WTC11 (cell line): ENCODE data around the gene SELENOW. TPM values are rescaled to one million over a fixed set of nuclear protein-coding genes. Genes with fewer than 3 reads are reported as not detected.

ENCODE experiments used
- ATAC-seq: fragments of 200-7000 bp; cut with Tn5 transposase; 2 replicates; pipeline ENCODE4 v1.10.0; 2021; ENCODE audit warnings: mild to moderate bottlenecking, moderate library complexity
- CTCF ChIA-PET: fragments of 300-600 bp; sonication (Branson Sonifier 250); formaldehyde crosslinking; loops from one replicate; lab custom pipeline; 2021; ENCODE audit warnings: antibody characterized with exemption; lab: Charles Lee
- POLR2A ChIA-PET: fragments of 350-600 bp; sonication (Branson Sonifier 250); formaldehyde crosslinking; loops from one replicate; lab custom pipeline; 2021; ENCODE audit warnings: antibody characterized with exemption; lab: Charles Lee
- DNase-seq: peaks from one replicate; pipeline ENCODE4 v3.0.0; 2021; ENCODE audit warnings: low spot score
- H3K27ac Mint-ChIP-seq: 2 replicates; pipeline ENCODE4 v1.8.0; 2021; ENCODE audit warnings: mixed read lengths
- H3K27me3 Mint-ChIP-seq: 2 replicates; pipeline ENCODE4 v1.8.0; 2021; ENCODE audit warnings: low read depth, mild to moderate bottlenecking, moderate library complexity, mixed read lengths
- H3K36me3 Mint-ChIP-seq: 2 replicates; pipeline ENCODE4 v1.8.0; 2021; ENCODE audit warnings: mixed read lengths
- H3K4me1 Mint-ChIP-seq: 2 replicates; pipeline ENCODE4 v1.8.0; 2022; ENCODE audit warnings: mixed read lengths
- H3K4me3 Mint-ChIP-seq: 2 replicates; pipeline ENCODE4 v1.8.0; 2021; ENCODE audit warnings: mild to moderate bottlenecking, moderate library complexity, mixed read lengths
- H3K9me3 Mint-ChIP-seq: 2 replicates; pipeline ENCODE4 v1.8.0; 2021; ENCODE audit warnings: mixed read lengths
- ETV6 ChIP-seq: sonication (generic); formaldehyde crosslinking; IDR thresholded peaks from 2 replicates; pipeline ENCODE4 v1.8.1; 2022; ENCODE audit warnings: mild to moderate bottlenecking, missing genetic modification reagents
- FOXK1 ChIP-seq: sonication (generic); formaldehyde crosslinking; IDR thresholded peaks from 2 replicates; pipeline ENCODE4 v1.8.0; 2022; ENCODE audit warnings: mild to moderate bottlenecking, moderate library complexity, missing genetic modification reagents
- GABPB1 ChIP-seq: sonication (generic); formaldehyde crosslinking; IDR thresholded peaks from 2 replicates; pipeline ENCODE4 v1.8.1; 2023; ENCODE audit warnings: mild to moderate bottlenecking, missing genetic modification reagents
- GTF2I ChIP-seq: fragments of 250-450 bp; sonication (Bioruptor Pico); conservative IDR thresholded peaks from 2 replicates; pipeline ENCODE4 v1.4.0; 2021; ENCODE audit warnings: mild to moderate bottlenecking
- HMGXB4 ChIP-seq: sonication (generic); formaldehyde crosslinking; IDR thresholded peaks from 2 replicates; pipeline ENCODE4 v1.8.1; 2023; ENCODE audit warnings: mild to moderate bottlenecking, moderate library complexity, missing genetic modification reagents
- MAX ChIP-seq: sonication (generic); formaldehyde crosslinking; IDR thresholded peaks from 2 replicates; pipeline ENCODE4 v1.8.0; 2022; ENCODE audit warnings: mild to moderate bottlenecking, missing genetic modification reagents
- MLX ChIP-seq: sonication (generic); formaldehyde crosslinking; IDR thresholded peaks from 2 replicates; pipeline ENCODE4 v1.8.1; 2023; ENCODE audit warnings: mild to moderate bottlenecking, missing genetic modification reagents, moderate library complexity
- PREB ChIP-seq: sonication (generic); formaldehyde crosslinking; IDR thresholded peaks from 2 replicates; pipeline ENCODE4 v1.8.1; 2022; ENCODE audit warnings: mild to moderate bottlenecking, missing genetic modification reagents, moderate library complexity, borderline replicate concordance
- RELA ChIP-seq: sonication (generic); formaldehyde crosslinking; IDR thresholded peaks from 2 replicates; pipeline ENCODE4 v1.8.1; 2022; ENCODE audit warnings: missing genetic modification reagents, mild to moderate bottlenecking, borderline replicate concordance
- TEAD1 ChIP-seq: sonication (generic); formaldehyde crosslinking; IDR thresholded peaks from 2 replicates; pipeline ENCODE4 v1.8.0; 2022; ENCODE audit warnings: mild to moderate bottlenecking, missing genetic modification reagents
- TEAD4 ChIP-seq: sonication (generic); formaldehyde crosslinking; IDR thresholded peaks from 2 replicates; pipeline ENCODE4 v1.8.0; 2022; ENCODE audit warnings: mild to moderate bottlenecking, missing genetic modification reagents
- ZMAT4 ChIP-seq: fragments of 250-450 bp; sonication (Bioruptor Pico); IDR thresholded peaks from 2 replicates; pipeline ENCODE4 v1.9.0; 2021; ENCODE audit warnings: mild to moderate bottlenecking
- ZNF121 ChIP-seq: sonication (generic); formaldehyde crosslinking; IDR thresholded peaks from 2 replicates; pipeline ENCODE4 v1.8.0; 2023; ENCODE audit warnings: missing genetic modification reagents
- ZNF396 ChIP-seq: fragments of 250-450 bp; sonication (Bioruptor Pico); IDR thresholded peaks from 2 replicates; pipeline ENCODE4 v1.8.0; 2021; ENCODE audit warnings: mild to moderate bottlenecking, moderate library complexity, borderline replicate concordance
- ZNF423 ChIP-seq: fragments of 250-450 bp; sonication (Bioruptor Pico); IDR thresholded peaks from 2 replicates; pipeline ENCODE4 v2.1.2; 2022; ENCODE audit warnings: mild to moderate bottlenecking, moderate library complexity
- total RNA-seq: library from RNA; stranded (reverse); gene quantifications from 3 replicates; pipeline ENCODE4 v1.2.3, GENCODE V29; 2021

SELENOW gene
- total RNA-seq, 1 experiment from 2014 or later = 391 TPM

- ChIA-PET POLR2A (no interaction called here), CTCF (interaction anchor here (0.5 to 3.2 kb wide), 3 partner anchors 18 to 63 kb away, joined by 3 to 13 read pairs (median 3); partner anchors contain the start of gene EHD2)
- ATAC-seq = no peak
- peaks cover 7% of the 10 kb centered on the region for H3K9me3 Mint-ChIP-seq
- 0 out of 2 replicates have a peak, but pooled peaks cover under 1% of the 10 kb centered on the region for H3K36me3 Mint-ChIP-seq
- no peak for DNase-seq
- no peaks in the 10 kb centered on the region; the same call in 1 of the 2 replicates for H3K27me3 Mint-ChIP-seq
- H3K4me3 Mint-ChIP-seq = no peak overlapping the region
- no peak overlapping the region for H3K27ac Mint-ChIP-seq
- TF ChIP-seq HMGXB4 (CRISPR knock-in tag) (no peak), ZNF396 (CRISPR knock-in tag) (no peak), GTF2I (0 out of 2 replicates have a peak, but pooled peaks have one; percentile 29), ZMAT4 (CRISPR knock-in tag) (no peak)
- TF ChIP-seq, all 79 proteins: peak for 1
- H3K4me1 Mint-ChIP-seq = peaks cover 13% of the 10 kb centered on the region
These were observed 47.6 kb upstream of the SELENOW start for GRCh38 chr19:47730910-47731309.

GRCh38 chr19:47735131-47735530 is 43.4 kb upstream of the SELENOW start:
- Mint-ChIP-seq H3K4me3 (no peak overlapping the region), H3K4me1 (no peaks in the 10 kb centered on the region; the same call in 1 of the 2 replicates), H3K27me3 (no peaks in the 10 kb centered on the region), H3K9me3 (peaks cover 7% of the 10 kb centered on the region), H3K36me3 (peaks cover 6% of the 10 kb centered on the region; the same call in 1 of the 2 replicates), H3K27ac (no peak overlapping the region)
- DNase-seq (peak; percentile 27), ATAC-seq (peak; percentile 94)
- no peak for TF ChIP-seq GABPB1 (CRISPR knock-in tag)
- peak; percentile 39; the same call in 1 of the 2 replicates for TF ChIP-seq TEAD4 (CRISPR knock-in tag)
- TF ChIP-seq ZNF423 = peak; percentile 58; the same call in 1 of the 2 replicates
- no peak for TF ChIP-seq ZNF121 (CRISPR knock-in tag)
- TF ChIP-seq TEAD1 (CRISPR knock-in tag) = 0 out of 2 replicates have a peak, but pooled peaks have one; percentile 33
- POLR2A ChIA-PET = no interaction called here
- CTCF ChIA-PET = interaction anchor here (0.6 to 7.9 kb wide), 13 partner anchors 10 to 386 kb away, joined by 3 to 102 read pairs (median 4); partner anchors contain the start of genes DHX34, EHD2, NAPA and NOP53

- peaks cover 8% of the 10 kb centered on the region; the same call in 1 of the 2 replicates for H3K36me3 Mint-ChIP-seq
- CTCF ChIA-PET = interaction anchor here (0.6 to 7.9 kb wide), 7 partner anchors 12 to 304 kb away, joined by 3 to 102 read pairs (median 3); partner anchors contain the start of gene EHD2
- peaks cover 9% of the 10 kb centered on the region; the same call in 1 of the 2 replicates for H3K4me1 Mint-ChIP-seq
- TF ChIP-seq PREB (CRISPR knock-in tag) (no peak), MLX (CRISPR knock-in tag) (no peak), MAX (CRISPR knock-in tag) (no peak), ETV6 (CRISPR knock-in tag) (no peak), RELA (no peak), FOXK1 (no peak)
- TF ChIP-seq, all 79 proteins: peak for 0
- POLR2A ChIA-PET = no interaction called here
- ATAC-seq = no peak
- Mint-ChIP-seq H3K27me3 (no peaks in the 10 kb centered on the region; the same call in 1 of the 2 replicates), H3K9me3 (no peaks in the 10 kb centered on the region), H3K4me3 (no peak overlapping the region), H3K27ac (no peak overlapping the region)
- DNase-seq = no peak
These were observed 37.5 kb upstream of the SELENOW start for GRCh38 chr19:47740866-47741519.
